HepG2 (cell line): ENCODE data around the gene MAN1A1. TPM values are rescaled to one million over a fixed set of nuclear protein-coding genes. Genes with fewer than 3 reads are reported as not detected.
A peak's percentile ranks its signal among the peaks of the same experiment; 100 is the strongest.

ENCODE experiments used
- ELF3 ChIP-seq: IDR thresholded peaks from 2 replicates; pipeline ENCODE4 v1.6.1; 2016; ENCODE audit warnings: missing genetic modification reagents, missing compliant biosample characterization
- GATA4 ChIP-seq: sonication (generic); IDR thresholded peaks from 2 replicates; pipeline ENCODE4 v1.6.1; 2016; ENCODE audit warnings: antibody characterized with exemption, low read depth, borderline replicate concordance
- JDP2 ChIP-seq: sonication (generic); formaldehyde crosslinking; IDR thresholded peaks from 2 replicates; pipeline ENCODE4 v1.8.1; 2022; ENCODE audit warnings: missing genetic modification reagents, borderline replicate concordance
- NFKB2 ChIP-seq: sonication (generic); formaldehyde crosslinking; IDR thresholded peaks from 2 replicates; pipeline ENCODE4 v1.4.0; 2020; ENCODE audit warnings: missing genetic modification reagents, borderline replicate concordance
- NR2F2 ChIP-seq: IDR thresholded peaks from 2 replicates; pipeline ENCODE4 v1.6.1; 2012; ENCODE audit warnings: low read depth, inconsistent platforms, borderline replicate concordance
- PHF21A ChIP-seq: sonication (generic); formaldehyde crosslinking; IDR thresholded peaks from 2 replicates; pipeline ENCODE4 v1.5.0; 2020; ENCODE audit warnings: mild to moderate bottlenecking, missing genetic modification reagents
- POLR2G ChIP-seq: fragments of 200-400 bp; formaldehyde crosslinking; IDR thresholded peaks from 2 replicates; pipeline ENCODE4 v1.6.1; 2018; ENCODE audit warnings: mild to moderate bottlenecking, low read depth, low read length, moderate library complexity
- RCOR2 ChIP-seq: IDR thresholded peaks from 2 replicates; pipeline ENCODE4 v1.6.1; 2016; ENCODE audit warnings: missing biosample characterization, missing genetic modification reagents
- SOX13 ChIP-seq, 3 experiments: fragments of 450-650 bp in 1 of 3; sonication (generic) in 1 of 3; formaldehyde crosslinking in 1 of 3; IDR thresholded peaks in 2 of 3; conservative IDR thresholded peaks in 1 of 3; 2 replicates each; pipeline versions ENCODE4 v1.5.0 to v1.6.1; 2016 to 2020; ENCODE audit warnings: antibody characterized with exemption in 1 of 3, mild to moderate bottlenecking in 1 of 3, missing compliant biosample characterization in 1 of 3, missing genetic modification reagents in 1 of 3, moderate library complexity in 1 of 3
- SRSF4 ChIP-seq: fragments of 200-400 bp; formaldehyde crosslinking; IDR thresholded peaks from one replicate; pipeline ENCODE4 v1.6.1; 2018; ENCODE audit warnings: mild to moderate bottlenecking, low read depth, low read length, moderate library complexity; ENCODE audit not compliant: poor library complexity, severe bottlenecking
- ZZZ3 ChIP-seq: sonication (generic); formaldehyde crosslinking; IDR thresholded peaks from 2 replicates; pipeline ENCODE4 v1.4.0; 2020; ENCODE audit warnings: missing genetic modification reagents, mild to moderate bottlenecking, borderline replicate concordance
- polyA plus RNA-seq, 8 experiments: library from polyadenylated mRNA; depleted of rRNA in 3 of 8; stranded (reverse) in 7 of 8; unstranded in 1 of 8; fragments of >200 nt; fragmentation: Illumina TruSeq in 4 of 8; extraction: Trizol in 4 of 8; gene quantifications; 2 replicates each; pipeline versions ENCODE4 v1.2.1 to v1.2.3, GENCODE V29; 2011 to 2016; ENCODE audit warnings: low read depth in 4 of 8, missing spikeins in 1 of 8, mixed read lengths in 1 of 8; ENCODE audit not compliant: insufficient read depth in 1 of 8
- total RNA-seq, 5 experiments: library from RNA; depleted of rRNA; stranded (reverse); fragments of >200 nt; fragmentation: Illumina TruSeq; extraction: Trizol; gene quantifications; 2 replicates each; pipeline ENCODE4 v1.2.3, GENCODE V29; 2016; ENCODE audit warnings: low read depth in 1 of 5
- TF ChIP-seq, protein P1 (sequence below): IDR thresholded peaks from 2 replicates; pipeline ENCODE4 v1.6.1; 2018; ENCODE audit warnings: missing genetic modification reagents, mild to moderate bottlenecking, missing compliant biosample characterization
- TF ChIP-seq, protein P2 (sequence below): IDR thresholded peaks from 2 replicates; pipeline ENCODE4 v1.6.1; 2016
- TF ChIP-seq, protein P3 (sequence below): sonication (generic); formaldehyde crosslinking; conservative IDR thresholded peaks from 2 replicates; pipeline ENCODE4 v1.8.0; 2022; ENCODE audit warnings: low read depth, missing genetic modification reagents
- TF ChIP-seq, protein P4 (sequence below): IDR thresholded peaks from 2 replicates; pipeline ENCODE4 v1.6.1; 2016; ENCODE audit warnings: missing genetic modification reagents, missing compliant biosample characterization
- TF ChIP-seq, protein P5 (sequence below): sonication (generic); formaldehyde crosslinking; IDR thresholded peaks from 2 replicates; pipeline ENCODE4 v1.4.0; 2020; ENCODE audit warnings: missing genetic modification reagents

MAN1A1 gene
- total and polyA plus RNA-seq, 2 of the 13 experiments (the other 11 are each of a cell fraction or from before 2014, with no cell fraction given), result 156 to 236 TPM

DNA sequence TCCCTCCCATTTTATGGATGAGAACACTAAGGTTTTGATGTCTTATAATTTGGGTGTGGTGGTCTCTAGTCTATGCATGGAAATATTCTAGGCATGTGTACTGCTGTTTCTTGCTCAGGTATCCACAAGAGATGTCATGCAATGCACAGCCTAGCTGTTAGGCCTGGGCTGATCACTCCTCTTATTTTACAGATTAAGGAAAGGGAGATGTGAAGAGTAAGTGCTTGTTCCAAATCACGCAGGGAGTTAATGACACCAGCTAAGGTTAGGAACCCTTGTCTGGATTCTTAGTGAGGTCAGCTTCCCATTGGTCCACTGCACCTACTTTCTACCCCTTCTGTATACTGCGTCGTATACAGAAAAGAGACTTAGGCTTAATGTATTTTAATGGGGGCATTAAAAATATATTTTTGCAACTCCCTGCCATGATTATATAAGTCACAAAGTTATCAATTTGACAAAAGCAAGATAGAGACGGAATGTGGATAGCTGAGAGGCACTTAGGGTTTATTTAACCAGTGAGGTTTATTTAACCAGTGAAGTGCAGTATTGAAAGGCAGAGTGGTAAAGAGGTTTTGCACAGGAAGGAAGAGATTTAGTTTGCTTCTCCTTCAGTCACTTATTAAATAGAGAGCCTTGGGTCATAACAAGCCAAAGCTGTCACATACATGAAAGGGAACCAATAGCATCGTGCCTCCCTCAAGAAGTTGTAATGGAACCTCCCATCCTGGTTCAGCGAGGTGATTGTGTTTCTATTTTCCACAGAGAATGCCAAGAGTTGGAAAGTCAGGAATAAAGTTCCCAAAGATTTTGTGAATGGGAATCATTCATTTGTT lies 176.1 kb downstream of the MAN1A1 start (continued):
- TF ChIP-seq, protein P1, sequence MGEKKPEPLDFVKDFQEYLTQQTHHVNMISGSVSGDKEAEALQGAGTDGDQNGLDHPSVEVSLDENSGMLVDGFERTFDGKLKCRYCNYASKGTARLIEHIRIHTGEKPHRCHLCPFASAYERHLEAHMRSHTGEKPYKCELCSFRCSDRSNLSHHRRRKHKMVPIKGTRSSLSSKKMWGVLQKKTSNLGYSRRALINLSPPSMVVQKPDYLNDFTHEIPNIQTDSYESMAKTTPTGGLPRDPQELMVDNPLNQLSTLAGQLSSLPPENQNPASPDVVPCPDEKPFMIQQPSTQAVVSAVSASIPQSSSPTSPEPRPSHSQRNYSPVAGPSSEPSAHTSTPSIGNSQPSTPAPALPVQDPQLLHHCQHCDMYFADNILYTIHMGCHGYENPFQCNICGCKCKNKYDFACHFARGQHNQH, result peak; percentile 42; the same call in 1 of the 2 replicates
- TF ChIP-seq, protein P2, sequence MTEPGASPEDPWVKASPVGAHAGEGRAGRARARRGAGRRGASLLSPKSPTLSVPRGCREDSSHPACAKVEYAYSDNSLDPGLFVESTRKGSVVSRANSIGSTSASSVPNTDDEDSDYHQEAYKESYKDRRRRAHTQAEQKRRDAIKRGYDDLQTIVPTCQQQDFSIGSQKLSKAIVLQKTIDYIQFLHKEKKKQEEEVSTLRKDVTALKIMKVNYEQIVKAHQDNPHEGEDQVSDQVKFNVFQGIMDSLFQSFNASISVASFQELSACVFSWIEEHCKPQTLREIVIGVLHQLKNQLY (CRISPR knock-in tag), result peak; percentile 42; the same call in 1 of the 2 replicates
- TF ChIP-seq, protein P3, sequence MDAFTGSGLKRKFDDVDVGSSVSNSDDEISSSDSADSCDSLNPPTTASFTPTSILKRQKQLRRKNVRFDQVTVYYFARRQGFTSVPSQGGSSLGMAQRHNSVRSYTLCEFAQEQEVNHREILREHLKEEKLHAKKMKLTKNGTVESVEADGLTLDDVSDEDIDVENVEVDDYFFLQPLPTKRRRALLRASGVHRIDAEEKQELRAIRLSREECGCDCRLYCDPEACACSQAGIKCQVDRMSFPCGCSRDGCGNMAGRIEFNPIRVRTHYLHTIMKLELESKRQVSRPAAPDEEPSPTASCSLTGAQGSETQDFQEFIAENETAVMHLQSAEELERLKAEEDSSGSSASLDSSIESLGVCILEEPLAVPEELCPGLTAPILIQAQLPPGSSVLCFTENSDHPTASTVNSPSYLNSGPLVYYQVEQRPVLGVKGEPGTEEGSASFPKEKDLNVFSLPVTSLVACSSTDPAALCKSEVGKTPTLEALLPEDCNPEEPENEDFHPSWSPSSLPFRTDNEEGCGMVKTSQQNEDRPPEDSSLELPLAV, result no peak
- TF ChIP-seq JDP2 (CRISPR knock-in tag), result no peak
- TF ChIP-seq NFKB2 (CRISPR knock-in tag), result no peak
- no peak for TF ChIP-seq SRSF4
- TF ChIP-seq PHF21A (CRISPR knock-in tag), result peak; percentile 89; the same call in 1 of the 2 replicates
- TF ChIP-seq NR2F2, result peak; percentile 61; the same call in 1 of the 2 replicates
- TF ChIP-seq, protein P4, sequence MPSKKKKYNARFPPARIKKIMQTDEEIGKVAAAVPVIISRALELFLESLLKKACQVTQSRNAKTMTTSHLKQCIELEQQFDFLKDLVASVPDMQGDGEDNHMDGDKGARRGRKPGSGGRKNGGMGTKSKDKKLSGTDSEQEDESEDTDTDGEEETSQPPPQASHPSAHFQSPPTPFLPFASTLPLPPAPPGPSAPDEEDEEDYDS, result peak; percentile 81
- peak; percentile 97 for TF ChIP-seq GATA4
- 0 out of 2 replicates have a peak, but pooled peaks have one; percentile 53 for TF ChIP-seq SOX13 (IDR thresholded peaks at IDR 0.05)
- TF ChIP-seq SOX13 (CRISPR knock-in tag; conservative IDR thresholded peaks at IDR 0.05 in 1 of 2, IDR thresholded peaks at IDR 0.05 in 1 of 2), result peak in 1 of 2 experiments; percentile 83; a peak in 1 of 4 replicates
- no peak for TF ChIP-seq ZZZ3 (CRISPR knock-in tag)
- peak; percentile 64 for TF ChIP-seq POLR2G
- TF ChIP-seq, protein P5, sequence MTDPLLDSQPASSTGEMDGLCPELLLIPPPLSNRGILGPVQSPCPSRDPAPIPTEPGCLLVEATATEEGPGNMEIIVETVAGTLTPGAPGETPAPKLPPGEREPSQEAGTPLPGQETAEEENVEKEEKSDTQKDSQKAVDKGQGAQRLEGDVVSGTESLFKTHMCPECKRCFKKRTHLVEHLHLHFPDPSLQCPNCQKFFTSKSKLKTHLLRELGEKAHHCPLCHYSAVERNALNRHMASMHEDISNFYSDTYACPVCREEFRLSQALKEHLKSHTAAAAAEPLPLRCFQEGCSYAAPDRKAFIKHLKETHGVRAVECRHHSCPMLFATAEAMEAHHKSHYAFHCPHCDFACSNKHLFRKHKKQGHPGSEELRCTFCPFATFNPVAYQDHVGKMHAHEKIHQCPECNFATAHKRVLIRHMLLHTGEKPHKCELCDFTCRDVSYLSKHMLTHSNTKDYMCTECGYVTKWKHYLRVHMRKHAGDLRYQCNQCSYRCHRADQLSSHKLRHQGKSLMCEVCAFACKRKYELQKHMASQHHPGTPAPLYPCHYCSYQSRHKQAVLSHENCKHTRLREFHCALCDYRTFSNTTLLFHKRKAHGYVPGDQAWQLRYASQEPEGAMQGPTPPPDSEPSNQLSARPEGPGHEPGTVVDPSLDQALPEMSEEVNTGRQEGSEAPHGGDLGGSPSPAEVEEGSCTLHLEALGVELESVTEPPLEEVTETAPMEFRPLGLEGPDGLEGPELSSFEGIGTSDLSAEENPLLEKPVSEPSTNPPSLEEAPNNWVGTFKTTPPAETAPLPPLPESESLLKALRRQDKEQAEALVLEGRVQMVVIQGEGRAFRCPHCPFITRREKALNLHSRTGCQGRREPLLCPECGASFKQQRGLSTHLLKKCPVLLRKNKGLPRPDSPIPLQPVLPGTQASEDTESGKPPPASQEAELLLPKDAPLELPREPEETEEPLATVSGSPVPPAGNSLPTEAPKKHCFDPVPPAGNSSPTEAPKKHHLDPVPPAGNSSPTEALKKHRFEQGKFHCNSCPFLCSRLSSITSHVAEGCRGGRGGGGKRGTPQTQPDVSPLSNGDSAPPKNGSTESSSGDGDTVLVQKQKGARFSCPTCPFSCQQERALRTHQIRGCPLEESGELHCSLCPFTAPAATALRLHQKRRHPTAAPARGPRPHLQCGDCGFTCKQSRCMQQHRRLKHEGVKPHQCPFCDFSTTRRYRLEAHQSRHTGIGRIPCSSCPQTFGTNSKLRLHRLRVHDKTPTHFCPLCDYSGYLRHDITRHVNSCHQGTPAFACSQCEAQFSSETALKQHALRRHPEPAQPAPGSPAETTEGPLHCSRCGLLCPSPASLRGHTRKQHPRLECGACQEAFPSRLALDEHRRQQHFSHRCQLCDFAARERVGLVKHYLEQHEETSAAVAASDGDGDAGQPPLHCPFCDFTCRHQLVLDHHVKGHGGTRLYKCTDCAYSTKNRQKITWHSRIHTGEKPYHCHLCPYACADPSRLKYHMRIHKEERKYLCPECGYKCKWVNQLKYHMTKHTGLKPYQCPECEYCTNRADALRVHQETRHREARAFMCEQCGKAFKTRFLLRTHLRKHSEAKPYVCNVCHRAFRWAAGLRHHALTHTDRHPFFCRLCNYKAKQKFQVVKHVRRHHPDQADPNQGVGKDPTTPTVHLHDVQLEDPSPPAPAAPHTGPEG (CRISPR knock-in tag), result 0 out of 2 replicates have a peak, but pooled peaks have one; percentile 35
- peak; percentile 81 for TF ChIP-seq ELF3 (CRISPR knock-in tag)
- peak; percentile 77 for TF ChIP-seq RCOR2 (CRISPR knock-in tag)
